ENCODE results near the gene JARID2. TPM values are rescaled to one million over a fixed set of nuclear protein-coding genes. Genes with fewer than 3 reads are reported as not detected.

The JARID2 gene
- total RNA-seq, 2 donors from 2014 or later = 9.1 to 10.7 TPM

- Histone ChIP-seq H3K9me3 (no peaks in the 10 kb centered on the region), H3K36me3 (no peaks in the 10 kb centered on the region), H3K27me3 (no peaks in the 10 kb centered on the region), H3K27ac (no peak overlapping the region), H3K4me1 (no peaks in the 10 kb centered on the region), H3K4me3 (no peak overlapping the region), H3K9ac (ENCODE audit: low read depth in 2 of 2, low read length in 2 of 2) (no peak overlapping the region)
- DNase-seq = no peak
- TF ChIP-seq, protein P1, sequence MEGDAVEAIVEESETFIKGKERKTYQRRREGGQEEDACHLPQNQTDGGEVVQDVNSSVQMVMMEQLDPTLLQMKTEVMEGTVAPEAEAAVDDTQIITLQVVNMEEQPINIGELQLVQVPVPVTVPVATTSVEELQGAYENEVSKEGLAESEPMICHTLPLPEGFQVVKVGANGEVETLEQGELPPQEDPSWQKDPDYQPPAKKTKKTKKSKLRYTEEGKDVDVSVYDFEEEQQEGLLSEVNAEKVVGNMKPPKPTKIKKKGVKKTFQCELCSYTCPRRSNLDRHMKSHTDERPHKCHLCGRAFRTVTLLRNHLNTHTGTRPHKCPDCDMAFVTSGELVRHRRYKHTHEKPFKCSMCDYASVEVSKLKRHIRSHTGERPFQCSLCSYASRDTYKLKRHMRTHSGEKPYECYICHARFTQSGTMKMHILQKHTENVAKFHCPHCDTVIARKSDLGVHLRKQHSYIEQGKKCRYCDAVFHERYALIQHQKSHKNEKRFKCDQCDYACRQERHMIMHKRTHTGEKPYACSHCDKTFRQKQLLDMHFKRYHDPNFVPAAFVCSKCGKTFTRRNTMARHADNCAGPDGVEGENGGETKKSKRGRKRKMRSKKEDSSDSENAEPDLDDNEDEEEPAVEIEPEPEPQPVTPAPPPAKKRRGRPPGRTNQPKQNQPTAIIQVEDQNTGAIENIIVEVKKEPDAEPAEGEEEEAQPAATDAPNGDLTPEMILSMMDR (IDR thresholded peaks at IDR 0.05) = no peak
- intact Hi-C loops (cut with DNase I) = no loop called here
Observed at GRCh38 chr6:15547400-15547799, 301.5 kb downstream of the JARID2 start.

DNA sequence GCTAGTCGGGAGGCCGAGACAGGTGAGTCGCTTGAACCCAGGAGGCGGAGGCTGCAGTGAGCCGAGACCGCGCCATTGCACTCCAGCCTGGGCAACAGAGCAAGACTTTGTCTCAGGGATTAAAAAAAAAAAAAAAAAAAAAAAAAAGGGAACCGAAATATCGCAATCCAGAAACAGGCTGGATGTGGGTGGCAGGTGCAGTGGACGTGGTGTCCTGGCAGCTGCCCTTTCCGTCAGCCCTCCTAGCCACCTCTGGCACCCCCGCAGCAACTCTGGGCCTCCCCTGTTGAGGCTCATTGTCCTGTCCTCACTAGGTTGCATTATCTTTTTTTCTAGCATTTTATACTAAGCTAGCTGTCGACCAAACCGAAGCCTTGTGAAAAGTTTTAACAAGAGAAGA lies 303.5 kb downstream of the JARID2 start:
- Histone ChIP-seq H3K27ac (no peak overlapping the region), H3K4me1 (no peaks in the 10 kb centered on the region), H3K27me3 (no peaks in the 10 kb centered on the region), H3K4me3 (no peak overlapping the region), H3K9ac (ENCODE audit: low read depth in 2 of 2, low read length in 2 of 2) (no peak overlapping the region), H3K36me3 (no peaks in the 10 kb centered on the region), H3K9me3 (no peaks in the 10 kb centered on the region)
- no peak for DNase-seq
- TF ChIP-seq, protein P1 (IDR thresholded peaks at IDR 0.05) = no peak
- intact Hi-C loops (cut with DNase I) = no loop called here

DNA sequence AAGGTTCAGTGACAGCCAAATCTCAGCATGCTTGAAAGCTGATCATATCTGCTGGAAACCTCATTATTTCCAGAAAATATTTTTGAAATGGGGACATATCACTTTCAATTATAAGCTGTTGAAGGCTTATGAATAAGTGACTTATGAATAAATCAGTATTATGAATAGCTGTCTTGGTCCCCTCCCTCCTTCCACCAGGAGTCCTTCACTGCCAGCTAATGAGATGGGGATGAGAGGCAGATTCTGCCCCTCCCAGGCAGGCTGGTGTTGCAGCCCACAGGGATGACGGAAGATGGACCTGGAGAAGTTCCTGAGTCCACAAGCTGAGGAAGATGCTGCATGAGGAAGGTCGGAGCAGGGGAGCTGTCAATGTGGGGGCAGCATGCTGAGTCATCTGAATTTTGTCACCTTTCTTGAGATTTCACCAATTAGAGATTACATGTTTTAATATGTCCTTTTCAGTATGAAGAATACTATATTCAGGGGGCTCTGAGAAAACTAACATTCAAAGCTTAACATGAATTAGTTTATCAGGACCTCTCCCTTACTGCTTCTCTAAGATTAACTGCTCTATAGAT lies 304.8 kb downstream of the JARID2 start:
- no peaks in the 10 kb centered on the region for H3K4me1 ChIP-seq
- H3K27ac ChIP-seq = no peak overlapping the region
- TF ChIP-seq, protein P1 (IDR thresholded peaks at IDR 0.05) = no peak
- no peaks in the 10 kb centered on the region for H3K9me3 ChIP-seq
- no peak overlapping the region for H3K9ac ChIP-seq (ENCODE audit: low read depth in 2 of 2, low read length in 2 of 2)
- no peak overlapping the region for H3K4me3 ChIP-seq
- H3K36me3 ChIP-seq = no peaks in the 10 kb centered on the region
- H3K27me3 ChIP-seq = no peaks in the 10 kb centered on the region
- DNase-seq = no peak
- intact Hi-C loops (cut with DNase I) = no loop called here

DNA sequence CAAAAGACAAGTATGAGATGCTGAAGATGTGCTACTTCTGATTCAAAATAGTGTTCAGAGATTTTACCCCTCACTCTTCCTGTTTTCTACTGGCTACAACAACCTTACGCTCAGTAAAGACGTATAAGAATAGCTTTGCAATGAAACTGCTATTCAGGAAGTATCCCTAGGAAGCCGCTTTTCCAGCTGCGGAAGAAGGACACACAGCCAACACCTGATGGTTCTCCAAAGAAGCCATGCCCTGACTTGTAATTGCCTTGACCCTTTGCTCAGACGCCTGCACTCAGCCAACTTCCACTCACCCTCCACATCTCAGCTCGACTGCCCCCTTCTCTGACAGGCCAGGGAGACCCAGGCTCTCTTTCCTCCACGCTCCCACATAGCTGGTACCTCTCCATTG lies 305.4 kb downstream of the JARID2 start:
- TF ChIP-seq, protein P1 (IDR thresholded peaks at IDR 0.05) = no peak
- no peaks in the 10 kb centered on the region for H3K9me3 ChIP-seq
- intact Hi-C loops (cut with DNase I) = no loop called here
- H3K4me3 ChIP-seq = no peak overlapping the region
- H3K4me1 ChIP-seq = no peaks in the 10 kb centered on the region
- no peak overlapping the region for H3K27ac ChIP-seq
- H3K9ac ChIP-seq (ENCODE audit: low read depth in 2 of 2, low read length in 2 of 2) = no peak overlapping the region
- no peaks in the 10 kb centered on the region for H3K36me3 ChIP-seq
- no peaks in the 10 kb centered on the region for H3K27me3 ChIP-seq
- no peak for DNase-seq

- no peak overlapping the region for H3K9ac ChIP-seq (ENCODE audit: low read depth in 2 of 2, low read length in 2 of 2)
- no peaks in the 10 kb centered on the region for H3K9me3 ChIP-seq
- H3K27ac ChIP-seq = no peak overlapping the region
- no peak overlapping the region for H3K4me3 ChIP-seq
- H3K36me3 ChIP-seq = no peaks in the 10 kb centered on the region
- intact Hi-C loops (cut with DNase I) = no loop called here
- no peaks in the 10 kb centered on the region for H3K4me1 ChIP-seq
- no peaks in the 10 kb centered on the region for H3K27me3 ChIP-seq
- DNase-seq = no peak
- TF ChIP-seq, protein P1 (IDR thresholded peaks at IDR 0.05) = no peak
Observed at GRCh38 chr6:15551798-15552197, 305.9 kb downstream of the JARID2 start.

Measured in colonic mucosa (tissue), 4 donors.